ENCODE data around the gene FAM110C. TPM values are rescaled to one million over a fixed set of nuclear protein-coding genes. Genes with fewer than 3 reads are reported as not detected.
A peak's percentile ranks its signal among the peaks of the same experiment; 100 is the strongest.

FAM110C gene
- total RNA-seq, 2 donors from 2014 or later: 16.6 to 20.4 TPM

DNA sequence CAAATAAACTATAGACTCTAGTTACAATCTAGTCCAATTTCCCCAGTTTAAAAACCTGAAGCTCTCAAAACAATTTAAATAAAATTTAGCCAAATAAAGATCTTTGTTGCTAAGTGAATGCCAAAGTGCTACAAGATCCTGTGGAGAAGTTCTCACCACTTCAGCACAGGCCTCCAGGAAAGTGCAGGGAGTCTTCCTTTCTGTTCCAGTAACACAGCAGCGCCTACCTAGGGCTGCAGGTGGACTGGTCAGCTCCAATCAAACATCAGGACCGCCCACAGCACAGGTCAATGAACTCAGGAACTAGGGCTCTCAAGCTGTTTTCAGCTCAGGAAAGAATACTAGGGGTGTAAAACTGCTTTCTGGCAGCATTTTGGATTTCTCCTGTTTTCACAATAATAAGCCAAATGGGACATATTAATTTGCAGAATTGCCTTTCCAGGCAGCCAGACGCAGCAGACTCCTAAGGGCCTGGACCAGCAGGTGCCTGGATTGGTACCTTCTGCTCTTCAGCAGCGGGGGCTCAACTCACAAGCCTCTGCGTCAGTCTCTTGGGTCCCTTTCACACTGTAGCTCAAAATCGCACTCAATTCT lies 1.5 kb downstream of the FAM110C start:
- Histone ChIP-seq H3K4me1 (peaks cover 56% of the 10 kb centered on the region), H3K36me3 (replicated peaks in 1 of 2; ENCODE audit: insufficient read depth in 1 of 2, low read depth in 2 of 2) (no peaks in the 10 kb centered on the region), H3K27me3 (no peaks in the 10 kb centered on the region), H3K27ac (peak overlapping the region; percentile 95 to 98 (median 96)), H3K9me3 (no peaks in the 10 kb centered on the region), H3K4me3 (peak overlapping the region; percentile 35 to 79)
- peak; percentile 76 to 90 (median 84) for DNase-seq
- 9 to 12% methylated on average over 6 of the region's 6 CpGs for WGBS, 2 donors
- ATAC-seq: peak; percentile 39
- peak in 2 of 3 donors; percentile 63 to 75 for TF ChIP-seq POLR2A (IDR thresholded peaks at IDR 0.05)
- TF ChIP-seq, protein P1, sequence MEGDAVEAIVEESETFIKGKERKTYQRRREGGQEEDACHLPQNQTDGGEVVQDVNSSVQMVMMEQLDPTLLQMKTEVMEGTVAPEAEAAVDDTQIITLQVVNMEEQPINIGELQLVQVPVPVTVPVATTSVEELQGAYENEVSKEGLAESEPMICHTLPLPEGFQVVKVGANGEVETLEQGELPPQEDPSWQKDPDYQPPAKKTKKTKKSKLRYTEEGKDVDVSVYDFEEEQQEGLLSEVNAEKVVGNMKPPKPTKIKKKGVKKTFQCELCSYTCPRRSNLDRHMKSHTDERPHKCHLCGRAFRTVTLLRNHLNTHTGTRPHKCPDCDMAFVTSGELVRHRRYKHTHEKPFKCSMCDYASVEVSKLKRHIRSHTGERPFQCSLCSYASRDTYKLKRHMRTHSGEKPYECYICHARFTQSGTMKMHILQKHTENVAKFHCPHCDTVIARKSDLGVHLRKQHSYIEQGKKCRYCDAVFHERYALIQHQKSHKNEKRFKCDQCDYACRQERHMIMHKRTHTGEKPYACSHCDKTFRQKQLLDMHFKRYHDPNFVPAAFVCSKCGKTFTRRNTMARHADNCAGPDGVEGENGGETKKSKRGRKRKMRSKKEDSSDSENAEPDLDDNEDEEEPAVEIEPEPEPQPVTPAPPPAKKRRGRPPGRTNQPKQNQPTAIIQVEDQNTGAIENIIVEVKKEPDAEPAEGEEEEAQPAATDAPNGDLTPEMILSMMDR (IDR thresholded peaks at IDR 0.05): peak in 2 of 7 experiments; percentile 5 to 7
- intact Hi-C loops (cut with DNase I): no loop called here

DNA sequence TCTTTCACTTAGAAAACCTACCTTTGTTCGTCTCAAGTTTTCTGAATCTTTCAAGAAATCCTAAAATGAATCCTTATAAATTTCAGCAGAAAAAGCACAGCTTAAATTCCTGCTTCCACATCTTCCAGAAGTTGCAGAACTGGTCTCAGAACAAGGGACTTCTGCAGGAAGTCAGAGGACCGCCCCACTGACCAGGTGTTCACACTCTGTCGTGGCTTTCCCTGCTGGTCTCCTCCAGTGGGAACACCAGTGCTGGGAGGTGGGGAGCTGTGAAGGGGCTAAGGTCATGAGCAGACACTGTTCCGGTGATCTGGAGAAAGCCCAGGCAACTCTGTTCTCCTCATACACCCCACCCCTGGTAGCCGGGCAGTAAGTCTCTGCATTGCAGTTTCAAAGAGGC lies 3.5 kb downstream of the FAM110C start:
- Histone ChIP-seq H3K9me3 (no peaks in the 10 kb centered on the region), H3K4me1 (peaks cover 49% of the 10 kb centered on the region), H3K4me3 (no peak overlapping the region), H3K27me3 (no peaks in the 10 kb centered on the region), H3K36me3 (replicated peaks in 1 of 2; ENCODE audit: insufficient read depth in 1 of 2, low read depth in 2 of 2) (no peaks in the 10 kb centered on the region), H3K27ac (peak overlapping the region in 3 of 4 donors; percentile 43 to 97 (median 95))
- intact Hi-C loops (cut with DNase I): no loop called here
- WGBS, 2 donors: 29 to 36% methylated on average over 5 of the region's 5 CpGs
- TF ChIP-seq, protein P1 (IDR thresholded peaks at IDR 0.05): no peak
- TF ChIP-seq POLR2A (IDR thresholded peaks at IDR 0.05): peak in 1 of 3 donors; percentile 28
- peak; percentile 33 to 66 (median 45) for DNase-seq
- ATAC-seq: no peak

DNA sequence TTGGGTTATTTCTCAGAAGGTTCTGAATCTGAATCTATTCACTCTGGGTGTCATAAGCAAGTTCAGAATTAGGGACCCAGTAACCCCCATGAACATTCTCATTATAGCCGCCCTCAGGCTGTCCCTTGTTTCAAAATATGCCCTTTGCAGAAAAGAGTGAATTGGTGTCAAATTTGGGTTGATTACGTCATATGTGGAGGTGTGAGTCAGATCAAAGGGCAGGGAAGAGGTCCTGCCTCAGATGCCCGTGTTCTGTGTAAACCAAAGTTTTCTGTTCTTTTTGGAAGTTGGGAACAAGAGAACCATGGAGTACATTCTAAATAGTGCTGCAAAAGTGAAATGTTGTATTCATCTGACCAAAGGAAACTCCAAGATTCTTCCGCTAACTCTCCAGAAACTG lies 5.8 kb downstream of the FAM110C start:
- no peaks in the 10 kb centered on the region for H3K9me3 ChIP-seq
- H3K27me3 ChIP-seq: no peaks in the 10 kb centered on the region
- intact Hi-C loops (cut with DNase I): no loop called here
- peaks cover 55% of the 10 kb centered on the region for H3K4me1 ChIP-seq
- no peak overlapping the region for H3K4me3 ChIP-seq
- TF ChIP-seq, protein P1 (IDR thresholded peaks at IDR 0.05): no peak
- no peak for TF ChIP-seq POLR2A (IDR thresholded peaks at IDR 0.05)
- H3K27ac ChIP-seq: no peak overlapping the region
- DNase-seq (no peak), ATAC-seq (no peak)
- 77 to 79% methylated on average over 4 of the region's 4 CpGs for WGBS, 2 donors
- H3K36me3 ChIP-seq (replicated peaks in 1 of 2; ENCODE audit: insufficient read depth in 1 of 2, low read depth in 2 of 2): peaks cover 0 to 5% of the 10 kb centered on the region in 2 donors

DNA sequence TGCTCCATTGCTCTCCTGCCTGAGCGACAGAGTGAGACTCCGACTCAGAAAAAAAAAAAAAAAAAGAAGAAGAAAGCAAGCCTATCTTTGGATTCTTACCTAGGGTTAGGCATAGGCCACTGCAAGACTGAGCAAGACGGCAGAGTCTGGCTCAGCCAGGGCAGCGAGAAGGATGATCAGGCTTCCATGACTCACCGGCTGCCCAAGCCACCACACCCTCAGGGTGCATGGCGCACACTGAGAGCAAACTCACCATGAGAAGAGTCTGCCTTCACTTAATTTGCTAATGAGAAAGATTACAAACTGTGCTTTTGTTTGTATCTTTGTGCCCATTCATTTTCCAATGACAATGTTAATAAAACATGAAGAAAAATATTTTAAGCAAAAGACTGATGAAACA lies 8.2 kb downstream of the FAM110C start:
- H3K4me1 ChIP-seq: peaks cover 53% of the 10 kb centered on the region
- H3K36me3 ChIP-seq (replicated peaks in 1 of 2; ENCODE audit: insufficient read depth in 1 of 2, low read depth in 2 of 2): peaks cover 0 to 5% of the 10 kb centered on the region in 2 donors
- DNase-seq (no peak), ATAC-seq (no peak)
- intact Hi-C loops (cut with DNase I): no loop called here
- no peak for TF ChIP-seq POLR2A (IDR thresholded peaks at IDR 0.05)
- TF ChIP-seq, protein P1 (IDR thresholded peaks at IDR 0.05): no peak
- no peak overlapping the region for H3K27ac ChIP-seq
- no peaks in the 10 kb centered on the region for H3K27me3 ChIP-seq
- H3K4me3 ChIP-seq: no peak overlapping the region
- no peaks in the 10 kb centered on the region for H3K9me3 ChIP-seq
- WGBS, 2 donors: 96 to 99% methylated on average over 6 of the region's 6 CpGs

DNA sequence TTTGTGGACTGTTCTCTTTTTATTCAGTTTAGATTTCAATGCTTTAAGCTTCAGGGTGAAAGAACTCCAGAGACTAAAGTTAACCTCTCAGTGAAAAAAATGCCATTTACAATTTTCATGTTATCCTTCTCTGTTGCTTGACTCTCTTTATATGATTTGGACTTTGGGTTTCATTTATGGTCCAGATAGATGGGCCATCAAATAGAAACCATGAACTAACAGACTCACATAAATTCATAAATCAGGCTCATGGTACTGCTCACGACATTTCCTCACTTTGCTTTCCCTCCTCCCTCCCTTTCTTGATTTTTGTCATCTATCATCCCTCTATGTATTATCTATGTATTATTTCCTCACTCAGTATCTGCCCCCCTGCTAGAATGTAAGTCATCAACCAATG lies 10.0 kb downstream of the FAM110C start:
- Histone ChIP-seq H3K4me3 (no peak overlapping the region), H3K4me1 (peaks cover 35% of the 10 kb centered on the region), H3K27me3 (no peaks in the 10 kb centered on the region), H3K27ac (no peak overlapping the region), H3K36me3 (replicated peaks in 1 of 2; ENCODE audit: insufficient read depth in 1 of 2, low read depth in 2 of 2) (peaks cover 0 to 5% of the 10 kb centered on the region in 2 donors), H3K9me3 (no peaks in the 10 kb centered on the region)
- ATAC-seq: no peak
- WGBS, 2 donors: 81 to 92% methylated on average over 1 of the region's 1 CpG
- TF ChIP-seq POLR2A (IDR thresholded peaks at IDR 0.05): no peak
- TF ChIP-seq, protein P1 (IDR thresholded peaks at IDR 0.05): no peak
- DNase-seq: no peak
- intact Hi-C loops (cut with DNase I): no loop called here

All from body of pancreas (tissue), 4 donors.